Femur (tissue), 1 donor: Measurements from ENCODE around the gene ADAM33.

Experiments used
- DNase-seq: peaks from one replicate; pipeline ENCODE4 v3.0.0-alpha.2; 2017

ADAM33 gene

DNA sequence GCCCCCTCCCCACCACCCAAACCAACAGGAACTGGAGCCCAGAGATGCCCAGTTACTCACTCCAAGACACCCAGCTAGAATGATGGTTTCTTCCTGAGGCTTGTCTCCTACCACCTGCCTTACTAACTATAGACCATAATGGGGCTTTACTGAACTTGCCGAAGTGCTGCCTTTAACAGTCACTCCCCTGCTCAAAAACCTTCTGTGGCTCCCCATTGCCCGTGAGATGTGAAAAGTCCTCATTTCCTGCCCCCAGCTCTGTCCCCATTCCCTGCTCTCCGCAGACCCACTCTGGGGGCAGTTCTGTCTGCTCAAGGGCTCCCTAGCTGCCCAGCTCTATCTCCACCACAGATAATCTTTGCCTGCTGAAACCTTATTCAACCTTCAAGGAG lies 25.7 kb upstream of the ADAM33 start:
- no peak for DNase-seq

GRCh38 chr20:3706774-3707507 lies 25.1 kb upstream of the ADAM33 start:
- DNase-seq: no peak

- DNase-seq: no peak
Observed at GRCh38 chr20:3705970-3706739, 24.3 kb upstream of the ADAM33 start.

GRCh38 chr20:3705491-3705969 lies 23.7 kb upstream of the ADAM33 start:
- no peak for DNase-seq

DNA sequence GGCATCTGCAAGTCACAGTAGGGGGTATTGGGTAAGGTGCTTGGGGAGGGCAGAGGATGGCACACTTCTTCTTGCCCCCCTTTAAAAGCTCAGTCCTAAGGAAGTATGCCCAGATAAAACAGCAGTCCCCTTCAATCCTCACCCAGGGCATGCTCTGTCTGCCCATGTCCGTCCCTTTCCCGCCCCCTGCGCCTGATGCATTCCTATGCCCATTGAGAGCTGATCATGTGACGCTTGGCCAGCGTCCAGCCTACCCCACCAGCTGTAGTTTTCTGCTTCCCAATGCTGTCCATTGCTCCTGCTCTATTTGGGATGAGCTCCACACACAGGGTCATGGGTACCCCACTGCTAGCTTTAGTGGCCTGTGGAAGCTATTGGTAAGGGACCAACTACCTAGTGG lies 22.3 kb upstream of the ADAM33 start:
- no peak for DNase-seq

GRCh38 chr20:3702611-3703391 lies 21.0 kb upstream of the ADAM33 start:
- DNase-seq: no peak

DNA sequence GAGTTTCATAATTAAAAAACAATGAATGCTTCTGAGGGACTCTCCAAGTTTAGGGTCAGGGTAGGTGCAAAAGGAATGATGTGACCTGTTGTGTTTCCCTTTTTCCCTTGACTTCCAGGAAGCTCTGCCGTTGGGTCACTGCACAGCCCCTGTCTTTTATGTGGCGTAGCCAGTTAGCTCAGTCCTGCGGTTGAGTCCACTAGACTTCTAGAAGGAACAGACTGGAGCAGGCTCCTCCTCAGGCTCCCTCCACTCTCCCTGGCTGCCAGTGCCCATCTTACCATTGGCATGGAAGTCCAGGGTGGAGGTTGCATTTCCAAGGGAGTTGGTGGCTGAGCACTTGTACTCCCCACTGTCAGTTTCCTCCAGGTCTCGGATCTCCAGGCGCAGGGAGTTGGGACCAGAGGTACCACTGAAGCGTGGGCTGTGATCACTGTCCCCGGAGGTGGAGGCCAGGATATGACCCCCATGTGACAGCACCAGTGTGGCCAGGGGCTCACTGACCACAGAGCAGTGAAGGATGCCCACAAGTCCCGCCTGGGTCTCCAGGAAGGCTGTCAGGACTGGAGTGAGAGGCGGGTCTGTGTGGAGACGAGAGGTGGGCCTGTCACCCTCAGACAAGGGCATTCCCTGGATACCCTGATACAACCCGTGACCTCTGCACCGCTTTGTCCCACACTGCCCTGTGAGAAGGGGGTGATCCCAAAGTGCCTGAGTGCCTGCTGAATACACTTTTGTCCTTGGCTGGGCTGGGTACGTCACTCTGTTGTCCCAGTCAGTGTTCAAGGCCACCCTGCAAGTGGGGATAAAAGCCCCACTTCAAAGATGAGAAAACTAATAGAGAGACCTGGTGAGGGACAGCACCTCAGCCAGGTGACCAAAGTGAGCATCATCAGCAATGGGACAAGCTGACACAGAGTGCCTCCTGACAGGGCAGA lies 19.5 kb upstream of the ADAM33 start:
- no peak for DNase-seq

DNA sequence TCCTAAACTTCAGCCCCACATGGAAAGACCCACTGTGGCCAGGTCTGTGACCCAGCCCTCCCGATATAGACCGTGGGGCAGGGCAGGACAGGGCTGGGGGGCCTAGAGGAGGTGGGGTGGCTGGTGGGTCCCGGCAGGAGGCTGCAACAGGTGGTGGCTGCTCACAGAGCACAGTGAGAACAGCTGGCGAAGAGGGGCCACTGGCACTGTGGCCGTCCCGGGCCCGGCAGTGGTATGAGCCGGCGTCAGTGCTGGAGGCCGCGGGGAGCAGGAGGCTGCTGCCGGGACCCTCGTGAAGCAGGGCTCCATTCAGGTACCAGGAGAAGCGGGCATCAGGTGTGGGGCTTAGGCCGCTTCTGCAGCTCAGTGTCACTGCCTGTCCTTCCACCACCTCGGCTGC lies 17.2 kb upstream of the ADAM33 start:
- DNase-seq: no peak

- no peak for DNase-seq
Observed at GRCh38 chr20:3698591-3699001, 16.8 kb upstream of the ADAM33 start.

DNA sequence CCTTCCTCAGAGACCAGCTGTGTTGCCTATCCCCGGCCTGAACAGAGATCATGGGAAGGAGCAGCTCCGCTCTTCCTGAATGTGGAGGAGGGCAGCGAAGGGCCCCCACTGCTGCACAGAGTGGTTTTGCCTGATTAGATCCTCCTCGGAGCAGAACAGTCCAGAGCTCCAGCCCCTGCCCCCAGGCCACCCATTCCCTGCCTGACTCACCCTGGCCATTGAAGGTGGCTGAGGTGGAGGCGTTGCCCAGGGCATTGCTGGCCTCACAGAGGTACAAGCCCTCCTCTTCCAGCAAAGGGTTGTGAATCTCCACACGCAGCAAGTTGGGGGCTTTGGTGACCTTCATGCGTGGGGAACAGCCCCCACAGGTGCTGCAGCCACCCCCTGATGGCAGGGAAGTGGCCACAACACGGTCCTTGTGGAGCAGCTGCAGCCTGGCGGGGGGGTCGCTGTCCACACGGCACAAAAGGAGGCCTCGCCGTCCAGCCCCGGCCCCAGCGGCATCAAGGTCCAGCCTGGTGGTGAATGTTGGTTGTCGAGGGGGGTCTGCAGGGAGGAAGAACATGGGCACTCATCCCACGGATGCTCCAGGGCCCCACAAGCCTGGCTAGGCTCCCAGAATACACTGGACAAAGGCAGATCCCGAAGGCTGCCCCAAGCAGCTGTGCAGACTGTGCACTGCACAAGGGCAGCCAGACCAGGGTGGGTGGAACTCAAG lies 15.9 kb upstream of the ADAM33 start:
- no peak for DNase-seq

GRCh38 chr20:3696745-3697587 lies 15.2 kb upstream of the ADAM33 start:
- no peak for DNase-seq

GRCh38 chr20:3696200-3696599 lies 14.4 kb upstream of the ADAM33 start:
- DNase-seq: no peak

GRCh38 chr20:3694864-3695263 lies 13.1 kb upstream of the ADAM33 start:
- peak; percentile 13 for DNase-seq

DNA sequence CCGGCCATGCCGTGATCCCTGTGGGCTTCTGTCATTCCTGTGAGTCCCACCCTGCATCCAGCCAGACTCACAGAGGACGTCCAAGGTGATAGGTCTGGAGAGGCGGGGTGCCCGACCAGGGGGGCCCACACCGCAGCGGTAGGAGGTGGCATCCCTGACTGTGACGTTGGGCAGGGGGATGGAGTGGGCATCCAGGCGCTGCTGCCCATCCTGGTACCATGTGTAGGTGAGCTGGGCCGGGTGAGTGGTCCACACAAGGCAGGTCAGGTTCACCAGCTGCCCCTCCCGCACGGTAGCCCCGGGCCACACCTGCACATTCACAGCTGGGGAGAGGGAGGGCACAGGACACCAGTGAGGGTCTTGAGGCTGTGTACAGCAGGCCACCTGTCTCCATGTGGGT lies 11.6 kb upstream of the ADAM33 start:
- DNase-seq: peak; percentile 10

DNA sequence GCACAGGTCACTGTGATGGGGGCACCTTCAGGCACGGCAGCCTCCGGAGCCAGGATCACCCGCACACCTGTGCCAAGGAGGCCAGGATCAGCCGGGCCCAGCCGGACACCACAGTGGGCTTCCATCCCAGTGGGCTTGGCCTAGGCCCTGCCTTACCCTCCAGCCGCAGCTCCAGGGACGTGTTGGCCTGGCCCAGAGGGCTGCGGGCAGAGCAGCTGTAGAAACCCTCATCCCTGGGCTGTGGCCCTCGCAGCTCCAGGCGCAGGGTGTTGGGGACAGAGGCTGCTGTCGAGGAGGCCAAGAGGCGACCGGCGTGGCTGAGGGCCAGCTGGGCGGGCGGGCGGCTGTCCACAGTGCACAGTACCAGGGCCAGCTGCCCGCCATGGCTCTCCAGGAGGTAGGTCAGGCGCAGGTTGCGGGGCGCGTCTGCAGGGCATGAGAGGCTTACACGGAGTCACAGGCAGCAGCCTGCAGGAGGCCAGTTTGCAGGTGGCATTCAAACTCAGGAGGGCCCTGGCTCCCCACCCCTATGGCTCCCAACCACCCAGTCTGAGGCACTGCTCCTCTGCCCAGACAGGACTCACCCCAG lies 11.0 kb upstream of the ADAM33 start:
- peak; percentile 19 for DNase-seq

GRCh38 chr20:3691897-3692296 lies 10.1 kb upstream of the ADAM33 start:
- no peak for DNase-seq

- no peak for DNase-seq
Observed at GRCh38 chr20:3691306-3691705, 9.5 kb upstream of the ADAM33 start.

DNA sequence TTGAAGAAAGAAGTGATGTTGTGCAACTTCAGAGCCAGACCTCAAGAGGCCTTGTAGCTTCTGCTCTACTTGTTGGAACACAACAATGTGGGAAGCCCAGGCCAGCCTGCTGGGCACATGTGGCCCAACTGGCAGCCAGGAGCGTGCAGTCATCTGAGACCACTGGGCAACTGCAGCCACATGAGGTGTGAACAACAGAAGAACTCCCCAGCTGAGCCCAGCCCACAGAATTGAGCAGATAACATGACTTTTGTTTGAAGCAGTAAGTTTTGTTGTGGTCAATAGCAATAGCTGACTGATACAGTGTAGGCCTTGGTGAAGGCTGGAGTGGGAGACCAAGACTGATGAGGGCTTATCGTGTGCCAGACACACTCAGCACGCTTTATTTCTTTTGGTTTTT lies 8.6 kb upstream of the ADAM33 start:
- no peak for DNase-seq

DNA sequence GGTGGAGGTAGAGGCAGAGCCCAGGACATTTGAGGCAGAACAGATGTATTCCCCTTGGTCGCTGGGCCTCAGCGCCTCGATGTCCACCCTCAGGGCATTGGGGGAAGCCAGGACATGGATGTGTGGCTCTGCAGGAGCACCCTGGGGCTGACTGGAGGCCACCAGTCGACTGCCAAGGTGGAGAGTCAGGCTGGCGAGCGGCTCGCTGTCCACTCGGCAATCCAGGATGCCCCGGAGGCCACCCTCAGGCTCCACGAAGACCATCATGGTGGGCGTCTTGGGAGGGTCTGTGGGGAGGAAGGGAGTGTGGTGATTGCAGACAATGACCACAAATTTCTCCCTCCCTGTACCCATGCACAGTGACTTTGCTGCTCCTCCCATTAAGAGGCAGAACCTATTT lies 8.2 kb upstream of the ADAM33 start:
- DNase-seq: no peak

DNA sequence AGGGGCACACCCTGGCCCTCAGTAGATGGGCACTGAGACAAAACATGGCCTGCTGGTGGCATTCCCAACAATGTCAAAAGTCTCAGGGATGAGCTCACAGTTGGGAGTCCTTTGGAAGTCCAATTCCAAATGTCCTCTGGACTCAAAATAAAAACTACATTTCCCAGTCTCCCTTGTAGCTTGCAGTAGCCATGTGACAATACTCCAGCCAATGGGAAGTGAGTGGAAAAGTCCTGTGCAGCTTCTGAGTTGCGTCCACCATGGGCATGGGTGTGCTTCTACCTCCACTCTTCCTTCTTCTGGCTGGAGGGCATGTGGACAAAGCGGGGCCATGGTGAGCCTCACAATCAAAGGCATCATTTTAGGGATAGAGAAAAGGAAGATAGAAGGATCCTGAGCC lies 5.8 kb upstream of the ADAM33 start:
- no peak for DNase-seq
